PC-3 (cell line): ENCODE data around the gene MTCL1. TPM values are rescaled to one million over a fixed set of nuclear protein-coding genes. Genes with fewer than 3 reads are reported as not detected.

ENCODE experiments used
- ATAC-seq: fragments of 200-7000 bp; cut with Tn5 transposase; 2 replicates; pipeline ENCODE4 v1.9.1; 2020; ENCODE audit warnings: mild to moderate bottlenecking, moderate library complexity
- BruUV-seq: library from RNA; stranded (reverse); fragments of 400-500 nt; replicated peaks from 2 replicates; lab custom pipeline; 2021; lab: Mats Ljungman, UMichigan
- CTCF ChIA-PET: fragments of 300-600 bp; sonication (Branson Sonifier 250); formaldehyde crosslinking; loops from one replicate; lab custom pipeline; 2022; ENCODE audit warnings: antibody characterized with exemption; lab: Charles Lee
- POLR2A ChIA-PET: fragments of 300-600 bp; sonication (Branson Sonifier 250); formaldehyde crosslinking; loops from one replicate; lab custom pipeline; 2022; ENCODE audit warnings: antibody characterized with exemption; ENCODE audit not compliant: unreplicated experiment; lab: Charles Lee
- DNase-seq: peaks from one replicate; pipeline ENCODE4 v3.0.0-alpha.2; 2015
- H2AFZ ChIP-seq: fragments of 300-600 bp; sonication (generic); 2 replicates; pipeline ENCODE4 v1.6.0; 2016; ENCODE audit warnings: antibody characterized with exemption, low read length
- H3F3A ChIP-seq: fragments of 300-600 bp; sonication (generic); one replicate; pipeline ENCODE4 v1.6.0; 2017; ENCODE audit warnings: antibody characterized with exemption, low read length, control low read depth, mild to moderate bottlenecking; ENCODE audit not compliant: unreplicated experiment
- H3K27ac ChIP-seq: fragments of 300-600 bp; sonication (generic); 2 replicates; pipeline ENCODE4 v1.5.1; 2016; ENCODE audit warnings: mild to moderate bottlenecking, low read length
- H3K27me3 ChIP-seq: fragments of 300-600 bp; sonication (generic); 2 replicates; pipeline ENCODE4 v1.6.1; 2016; ENCODE audit warnings: low read length, mixed read lengths
- H3K36me3 ChIP-seq: fragments of 300-600 bp; sonication (generic); 2 replicates; pipeline ENCODE4 v1.6.1; 2016; ENCODE audit warnings: low read depth, mixed run types, low read length, mixed read lengths
- H3K4me1 ChIP-seq: fragments of 300-600 bp; sonication (generic); 2 replicates; pipeline ENCODE4 v1.5.1; 2016; ENCODE audit warnings: low read length; ENCODE audit not compliant: insufficient read depth
- H3K4me2 ChIP-seq: fragments of 300-600 bp; sonication (generic); 2 replicates; pipeline ENCODE4 v1.6.0; 2016; ENCODE audit warnings: low read length
- H3K4me3 ChIP-seq: fragments of 300-600 bp; sonication (generic); 2 replicates; pipeline ENCODE4 v1.5.1; 2016; ENCODE audit warnings: mild to moderate bottlenecking, low read length, mixed read lengths
- H3K79me2 ChIP-seq: fragments of 300-600 bp; sonication (generic); 2 replicates; pipeline ENCODE4 v1.6.1; 2017; ENCODE audit warnings: low read length, mixed read lengths
- H3K9ac ChIP-seq: fragments of 300-600 bp; sonication (generic); 2 replicates; pipeline ENCODE4 v1.6.0; 2016; ENCODE audit warnings: mild to moderate bottlenecking, low read length
- H3K9me2 ChIP-seq: fragments of 300-600 bp; sonication (generic); replicated peaks from 2 replicates; pipeline ENCODE4 v1.6.1; 2016; ENCODE audit warnings: mixed run types, low read length, mixed read lengths
- H3K9me3 ChIP-seq: fragments of 300-600 bp; sonication (generic); 2 replicates; pipeline ENCODE4 v1.6.1; 2016; ENCODE audit warnings: low read length, mixed read lengths
- H4K20me1 ChIP-seq: fragments of 300-600 bp; sonication (generic); 2 replicates; pipeline ENCODE4 v1.6.1; 2016; ENCODE audit warnings: low read length, mixed read lengths
- EZH2 ChIP-seq: fragments of 300-600 bp; sonication (generic); IDR thresholded peaks from one replicate; pipeline ENCODE4 v1.6.1; 2017; ENCODE audit warnings: antibody characterized with exemption, mild to moderate bottlenecking, low read length; ENCODE audit not compliant: unreplicated experiment
- EZH2phosphoT487 ChIP-seq: fragments of 300-600 bp; sonication (generic); IDR thresholded peaks from 2 replicates; pipeline ENCODE4 v1.6.1; 2018; ENCODE audit warnings: mild to moderate bottlenecking, antibody characterized with exemption, low read length, borderline replicate concordance
- intact Hi-C: fragments of 100-400 bp; cut with micrococcal nuclease; formaldehyde crosslinking; loops from 2 replicates; pipeline ENCODE4 v1.9.0; 2023
- total RNA-seq: library from RNA; depleted of rRNA; stranded (reverse); fragments of >200 nt; gene quantifications from 2 replicates; pipeline ENCODE4 v1.2.3, GENCODE V29; 2014
- TF ChIP-seq, protein P1 (sequence below): fragments of 300-600 bp; sonication (generic); conservative IDR thresholded peaks from 2 replicates; pipeline ENCODE4 v1.5.1; 2017; ENCODE audit warnings: antibody characterized with exemption, low read depth, mild to moderate bottlenecking, low read length

The MTCL1 gene
- total RNA-seq, 1 experiment from 2014 or later, result 33.1 TPM

DNA sequence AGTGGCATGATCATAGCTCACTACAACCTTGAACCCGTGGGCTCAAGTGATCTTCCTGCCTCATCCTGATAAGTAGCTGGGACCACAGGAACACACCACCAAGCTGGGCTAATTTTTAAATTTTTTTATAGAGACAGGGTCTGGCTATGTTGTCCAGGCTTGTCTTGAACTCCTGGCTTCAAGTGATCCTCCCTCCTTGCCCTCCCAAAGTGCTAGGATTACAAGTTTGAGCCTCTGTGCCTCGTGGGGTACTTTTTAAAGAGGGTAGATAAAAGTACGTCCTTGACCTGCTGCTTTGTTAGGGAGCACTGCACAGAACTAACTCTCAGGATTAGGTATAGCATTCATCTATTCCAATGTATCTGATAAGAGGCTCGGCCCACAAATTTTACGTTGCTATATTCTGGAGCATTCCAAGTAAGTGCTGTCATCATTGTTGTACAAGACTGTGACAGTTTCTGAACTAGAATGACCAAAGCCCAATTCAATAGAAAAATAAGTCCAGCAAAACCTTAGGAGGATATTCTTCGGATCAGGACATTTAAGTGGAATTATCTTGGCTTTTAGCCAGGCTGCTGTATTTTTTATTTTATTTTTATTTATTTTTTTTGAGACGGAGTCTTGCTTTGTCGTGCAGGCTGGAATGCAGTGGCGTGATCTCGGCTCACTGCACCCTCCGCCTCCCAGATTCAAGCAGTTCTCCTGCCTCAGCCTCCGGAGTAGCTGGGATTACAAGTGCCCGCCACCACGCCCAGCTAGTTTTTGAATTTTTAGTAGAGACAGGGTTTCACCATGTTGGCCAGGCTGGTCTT is 4.1 kb downstream of the MTCL1 start:
- no peak for ATAC-seq

DNA sequence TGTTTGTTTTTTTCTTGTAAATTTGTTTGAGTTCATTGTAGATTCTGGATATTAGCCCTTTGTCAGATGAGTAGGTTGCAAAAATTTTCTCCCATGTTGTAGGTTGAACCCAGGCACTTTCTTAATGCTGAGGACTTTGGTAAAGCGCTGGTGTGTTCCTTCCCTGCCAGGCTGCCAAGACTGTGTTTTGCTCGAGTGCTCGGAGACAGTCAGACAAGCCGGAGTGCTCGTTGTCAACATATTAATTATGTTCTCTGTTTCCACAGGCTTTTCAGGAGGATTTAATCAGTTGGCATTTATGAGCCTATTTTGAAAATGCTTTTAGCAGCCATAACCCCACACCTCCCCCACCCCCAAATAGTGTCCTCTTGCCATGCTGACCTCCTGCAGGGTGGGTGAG is 6.4 kb downstream of the MTCL1 start:
- intact Hi-C loops, result no loop called here
- peaks cover 16% of the 10 kb centered on the region; the same call in 1 of the 2 replicates for H4K20me1 ChIP-seq
- H3K36me3 ChIP-seq, result peaks cover 4% of the 10 kb centered on the region; the same call in 1 of the 2 replicates
- BruUV-seq, result no TSS peak
- no peaks in the 10 kb centered on the region for H3K9me2 ChIP-seq
- no peak for TF ChIP-seq EZH2
- TF ChIP-seq, protein P1, sequence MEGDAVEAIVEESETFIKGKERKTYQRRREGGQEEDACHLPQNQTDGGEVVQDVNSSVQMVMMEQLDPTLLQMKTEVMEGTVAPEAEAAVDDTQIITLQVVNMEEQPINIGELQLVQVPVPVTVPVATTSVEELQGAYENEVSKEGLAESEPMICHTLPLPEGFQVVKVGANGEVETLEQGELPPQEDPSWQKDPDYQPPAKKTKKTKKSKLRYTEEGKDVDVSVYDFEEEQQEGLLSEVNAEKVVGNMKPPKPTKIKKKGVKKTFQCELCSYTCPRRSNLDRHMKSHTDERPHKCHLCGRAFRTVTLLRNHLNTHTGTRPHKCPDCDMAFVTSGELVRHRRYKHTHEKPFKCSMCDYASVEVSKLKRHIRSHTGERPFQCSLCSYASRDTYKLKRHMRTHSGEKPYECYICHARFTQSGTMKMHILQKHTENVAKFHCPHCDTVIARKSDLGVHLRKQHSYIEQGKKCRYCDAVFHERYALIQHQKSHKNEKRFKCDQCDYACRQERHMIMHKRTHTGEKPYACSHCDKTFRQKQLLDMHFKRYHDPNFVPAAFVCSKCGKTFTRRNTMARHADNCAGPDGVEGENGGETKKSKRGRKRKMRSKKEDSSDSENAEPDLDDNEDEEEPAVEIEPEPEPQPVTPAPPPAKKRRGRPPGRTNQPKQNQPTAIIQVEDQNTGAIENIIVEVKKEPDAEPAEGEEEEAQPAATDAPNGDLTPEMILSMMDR, result no peak
- TF ChIP-seq EZH2phosphoT487, result no peak
- H3K79me2 ChIP-seq, result peaks cover 91% of the 10 kb centered on the region
- no peak for ATAC-seq
- no peak overlapping the region for H3K4me2 ChIP-seq
- ChIA-PET POLR2A (no interaction called here), CTCF (no interaction called here)
- no peaks in the 10 kb centered on the region for H3K9me3 ChIP-seq
- H3K27ac ChIP-seq, result no peak overlapping the region
- H3K4me3 ChIP-seq, result no peak overlapping the region
- H3K27me3 ChIP-seq, result no peaks in the 10 kb centered on the region
- H2AFZ ChIP-seq, result no peak overlapping the region
- H3K9ac ChIP-seq, result no peak overlapping the region
- H3K4me1 ChIP-seq, result peaks cover 19% of the 10 kb centered on the region
- H3F3A ChIP-seq, result no peaks in the 10 kb centered on the region
- DNase-seq, result no peak

More for the DNA sequence above, 4.1 kb downstream of the MTCL1 start:
- H3K4me3 ChIP-seq, result peak overlapping the region; percentile 78; the same call in 1 of the 2 replicates
- peaks cover 16% of the 10 kb centered on the region; the same call in 1 of the 2 replicates for H4K20me1 ChIP-seq
- H2AFZ ChIP-seq, result no peak overlapping the region
- BruUV-seq, result no TSS peak
- H3K27me3 ChIP-seq, result no peaks in the 10 kb centered on the region
- no peak for TF ChIP-seq EZH2phosphoT487
- TF ChIP-seq, protein P1, result no peak
- TF ChIP-seq EZH2, result no peak
- CTCF ChIA-PET, result no interaction called here
- peaks cover 4% of the 10 kb centered on the region; the same call in 1 of the 2 replicates for H3K36me3 ChIP-seq
- intact Hi-C loops, result loop anchor here (5.0 kb wide), 1 partner anchor 428 kb away; the partner anchor contains the start of gene ANKRD12
- peaks cover 77% of the 10 kb centered on the region for H3K79me2 ChIP-seq
- POLR2A ChIA-PET, result no interaction called here
- H3K4me1 ChIP-seq, result peaks cover 22% of the 10 kb centered on the region
- H3K4me2 ChIP-seq, result peak overlapping the region; percentile 84
- H3K9me3 ChIP-seq, result no peaks in the 10 kb centered on the region
- no peaks in the 10 kb centered on the region for H3F3A ChIP-seq
- no peak overlapping the region for H3K9ac ChIP-seq
- H3K9me2 ChIP-seq, result no peaks in the 10 kb centered on the region
- DNase-seq, result no peak
- H3K27ac ChIP-seq, result no peak overlapping the region

DNA sequence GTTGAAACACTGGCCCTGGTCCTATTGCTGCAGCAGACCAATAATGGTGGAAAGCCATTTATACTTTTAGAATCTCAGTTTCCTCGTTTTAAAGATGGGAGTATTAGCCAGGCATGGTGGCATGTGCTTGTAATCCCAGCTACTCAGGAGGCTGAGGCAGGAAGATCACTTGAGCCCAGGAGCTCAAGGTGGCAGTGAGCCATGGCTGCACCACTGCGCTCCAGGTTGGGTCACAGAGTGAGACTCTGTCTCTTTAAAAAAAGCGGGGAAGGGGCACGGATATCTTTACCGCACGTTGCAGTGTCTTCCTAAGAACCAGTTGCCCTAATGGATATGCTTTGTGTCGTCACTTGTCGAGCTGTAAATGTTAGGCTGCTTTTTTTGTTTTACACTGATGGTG is 8.3 kb downstream of the MTCL1 start:
- peaks cover 9% of the 10 kb centered on the region for H3K4me1 ChIP-seq
- no peaks in the 10 kb centered on the region for H3F3A ChIP-seq
- 0 out of 2 replicates have a peak, but pooled peaks cover 5% of the 10 kb centered on the region for H4K20me1 ChIP-seq
- no TSS peak for BruUV-seq
- ATAC-seq (no peak), DNase-seq (no peak)
- H3K27ac ChIP-seq, result no peak overlapping the region
- H3K27me3 ChIP-seq, result no peaks in the 10 kb centered on the region
- H3K9me3 ChIP-seq, result no peaks in the 10 kb centered on the region
- no peak overlapping the region for H3K4me2 ChIP-seq
- TF ChIP-seq EZH2 (no peak), EZH2phosphoT487 (no peak)
- TF ChIP-seq, protein P1, result no peak
- H2AFZ ChIP-seq, result no peak overlapping the region
- no peak overlapping the region for H3K4me3 ChIP-seq
- peaks cover 6% of the 10 kb centered on the region; the same call in 1 of the 2 replicates for H3K36me3 ChIP-seq
- CTCF ChIA-PET, result no interaction called here
- no peak overlapping the region for H3K9ac ChIP-seq
- H3K79me2 ChIP-seq, result peaks cover 91% of the 10 kb centered on the region
- intact Hi-C loops, result no loop called here
- POLR2A ChIA-PET, result no interaction called here
- H3K9me2 ChIP-seq, result no peaks in the 10 kb centered on the region
